GM21526 (cell line): ENCODE measurements around the gene ZNF511.
"Not testable (repeated sequence)": the region's sequence is repeated elsewhere in the genome, so short reads cannot be mapped to it uniquely, and the experiment has no call there.

ENCODE experiments used
- ATAC-seq: cut with Tn5 transposase; IDR thresholded peaks from one replicate; pipeline ENCODE4 v1.9.1; 2021; ENCODE audit warnings: moderate library complexity; ENCODE audit not compliant: unreplicated experiment, low FRiP score

ZNF511 gene, protein sequence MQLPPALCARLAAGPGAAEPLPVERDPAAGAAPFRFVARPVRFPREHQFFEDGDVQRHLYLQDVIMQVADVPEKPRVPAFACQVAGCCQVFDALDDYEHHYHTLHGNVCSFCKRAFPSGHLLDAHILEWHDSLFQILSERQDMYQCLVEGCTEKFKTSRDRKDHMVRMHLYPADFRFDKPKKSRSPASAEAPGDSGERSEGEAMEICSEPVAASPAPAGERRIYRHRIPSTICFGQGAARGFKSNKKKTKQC

DNA sequence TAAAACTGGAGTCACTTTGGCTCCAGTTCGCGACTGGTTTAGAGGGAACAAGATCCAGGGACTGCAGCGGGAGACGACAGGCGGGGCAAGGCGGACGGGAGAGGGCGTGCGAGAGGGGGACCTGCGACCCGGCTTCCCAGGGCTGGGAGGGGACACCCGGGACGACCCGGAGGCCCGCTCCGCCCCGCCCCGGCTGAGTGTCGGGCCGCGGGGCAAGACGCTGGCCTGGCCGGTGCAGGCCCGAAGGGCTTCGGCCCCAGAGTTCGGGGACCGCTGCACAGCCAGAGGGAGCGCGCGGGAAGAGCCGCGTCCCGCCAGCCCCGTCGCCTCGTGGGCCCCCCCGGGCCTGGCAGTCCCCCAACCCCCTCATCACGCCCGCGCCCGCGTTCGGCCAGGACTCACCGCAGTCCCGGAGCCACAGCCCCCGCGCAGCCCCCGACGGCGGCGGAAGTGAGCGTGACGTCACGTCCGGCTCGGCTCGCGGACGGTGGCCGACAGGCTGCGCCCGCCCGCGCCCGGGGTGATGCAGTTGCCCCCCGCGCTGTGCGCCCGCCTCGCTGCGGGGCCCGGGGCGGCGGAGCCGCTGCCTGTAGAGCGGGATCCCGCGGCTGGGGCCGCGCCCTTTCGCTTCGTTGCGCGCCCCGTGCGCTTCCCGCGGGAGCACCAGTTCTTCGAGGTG, at the start of gene ZNF511, which contains the start of gene TUBGCP2:
Gene ZNF511 (plus strand): TSS at position 494 of the 679 bp plus-strand sequence. CDS start 30 bp downstream, at position 524.
Gene TUBGCP2 (minus strand): TSS at position 452 of the 679 bp plus-strand sequence. CDS start 5,931 bp downstream, outside the sequence.
- peak; percentile 69 for ATAC-seq

DNA sequence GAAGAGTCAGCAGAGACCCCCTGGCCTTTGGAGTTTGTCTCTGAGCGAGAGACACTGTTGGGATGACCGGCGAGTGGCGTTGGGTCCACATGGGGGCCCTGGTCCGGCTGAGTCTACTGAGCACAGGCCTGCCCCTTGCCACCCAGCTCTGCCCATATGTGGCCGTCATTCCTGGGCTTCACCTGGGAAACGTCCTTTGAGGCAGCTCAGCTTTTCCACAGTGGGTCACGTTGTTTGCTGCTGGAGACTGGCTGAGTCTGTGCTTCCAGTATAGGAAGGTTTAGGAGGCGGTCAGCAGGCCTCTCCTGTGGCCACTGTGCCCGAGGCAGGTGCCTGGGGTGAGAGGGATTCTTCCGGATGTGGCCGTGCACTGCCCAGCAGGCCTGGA, 49.1 kb upstream of the ZNF511 start:
- ATAC-seq = no peak

DNA sequence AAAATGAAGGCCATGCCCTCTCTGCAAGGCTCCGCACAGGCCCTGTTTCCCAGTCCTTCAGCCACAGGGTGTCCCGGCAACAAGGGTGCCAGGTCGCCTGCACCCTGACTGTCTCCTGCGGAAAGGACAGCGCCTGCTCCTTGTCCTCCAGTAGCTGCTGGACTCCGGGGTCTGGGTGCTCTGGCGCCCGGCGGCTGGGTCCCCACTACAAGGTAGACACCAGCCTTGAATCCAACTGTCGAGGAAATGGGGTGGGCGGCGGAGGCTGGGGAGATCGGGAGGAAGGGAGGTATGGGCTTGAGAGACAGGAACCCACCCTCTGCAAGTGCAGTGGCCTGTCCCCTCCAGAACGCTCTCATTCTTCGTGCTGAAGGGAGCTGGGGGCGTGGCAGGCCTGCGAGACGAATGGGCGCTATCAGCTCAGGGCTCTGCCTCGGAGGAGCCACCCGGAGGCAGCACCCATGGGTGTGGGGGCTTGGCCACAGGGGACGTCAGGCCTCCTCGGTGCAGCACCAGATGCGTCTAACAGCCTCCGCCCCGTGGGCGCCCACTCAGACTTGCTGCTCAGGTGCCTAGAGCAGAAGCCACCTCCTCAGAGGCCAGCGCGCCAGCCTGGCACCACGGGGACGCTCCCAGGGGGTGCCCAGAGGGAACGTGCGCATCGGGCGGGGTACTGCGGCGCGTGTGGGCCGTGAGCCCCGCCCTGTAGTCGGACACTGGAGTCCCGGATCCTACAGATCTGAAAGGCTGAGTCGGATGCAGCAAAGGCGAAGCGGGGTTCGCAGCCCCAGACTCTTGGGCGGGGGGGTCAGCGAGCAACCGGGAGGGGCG, 47.6 kb upstream of the ZNF511 start:
- peak; percentile 54 for ATAC-seq

DNA sequence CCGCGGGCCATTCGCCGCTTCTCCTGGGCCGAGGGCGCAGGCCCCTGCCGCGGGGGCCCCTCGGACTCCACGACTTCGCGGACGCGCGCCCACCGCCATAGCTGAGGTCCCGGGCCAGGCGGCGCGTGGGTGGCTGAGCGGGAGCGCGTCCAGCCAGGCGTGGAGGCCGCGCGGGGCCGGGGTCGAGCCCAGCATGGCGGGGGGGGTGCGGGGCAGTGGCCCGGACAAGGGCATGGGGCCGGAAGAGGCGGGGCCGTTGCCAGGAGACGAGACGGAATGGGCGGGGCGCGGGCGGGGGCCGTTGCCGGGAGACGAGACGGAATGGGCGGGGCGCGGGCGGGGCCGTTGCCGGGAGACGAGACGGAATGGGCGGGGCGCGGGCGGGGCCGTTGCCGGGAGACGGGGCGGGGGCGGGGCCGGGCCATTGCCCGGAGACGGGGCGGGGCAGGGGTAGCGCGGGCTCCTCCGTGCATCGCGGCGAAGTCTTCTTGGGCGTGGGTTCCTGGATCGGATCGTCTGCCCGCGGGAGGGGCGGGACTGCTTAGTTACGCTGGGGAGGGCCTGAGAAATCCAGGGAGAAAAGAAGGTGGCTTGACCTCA, 46.9 kb upstream of the ZNF511 start:
- peak; percentile 42 for ATAC-seq

DNA sequence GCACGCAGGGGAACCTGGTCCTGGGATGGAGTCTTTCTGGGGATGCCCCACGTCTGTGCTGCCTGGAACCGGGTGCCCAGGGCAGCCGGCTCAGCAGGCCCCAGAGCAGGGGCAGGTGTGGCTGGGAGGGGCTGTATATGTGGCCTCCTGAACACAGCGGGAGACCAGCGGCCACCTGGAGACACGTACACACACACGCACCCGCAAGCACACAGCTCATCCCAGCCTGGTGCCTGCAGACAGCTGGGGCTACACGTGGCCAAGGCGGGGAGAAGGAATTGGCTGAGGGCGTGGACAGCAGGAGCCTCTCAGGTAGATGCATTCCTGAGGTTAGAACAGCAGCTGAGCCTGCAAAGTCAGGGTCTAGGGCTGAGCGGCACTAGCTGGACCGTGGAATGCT, 46.0 kb upstream of the ZNF511 start:
- no peak for ATAC-seq

DNA sequence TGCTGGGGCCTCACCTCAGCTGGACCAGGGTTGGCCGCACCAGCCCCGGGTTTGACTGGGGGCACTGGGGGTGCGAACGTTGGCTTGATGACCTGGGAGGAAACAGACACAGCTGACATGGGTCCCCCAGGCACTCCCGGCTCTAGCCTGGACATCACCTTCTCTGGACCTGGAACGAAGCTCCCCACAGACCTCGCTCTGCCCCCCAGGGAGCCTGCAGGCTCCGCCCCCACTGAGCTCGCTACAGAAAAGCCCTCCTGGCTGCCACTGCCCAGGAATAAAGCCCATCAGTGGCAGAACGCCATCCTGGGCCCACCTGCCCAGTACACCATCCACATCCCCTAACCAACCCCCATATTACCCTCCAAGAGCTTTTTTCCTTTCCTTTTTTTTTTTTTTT, 45.0 kb upstream of the ZNF511 start:
- no peak for ATAC-seq

DNA sequence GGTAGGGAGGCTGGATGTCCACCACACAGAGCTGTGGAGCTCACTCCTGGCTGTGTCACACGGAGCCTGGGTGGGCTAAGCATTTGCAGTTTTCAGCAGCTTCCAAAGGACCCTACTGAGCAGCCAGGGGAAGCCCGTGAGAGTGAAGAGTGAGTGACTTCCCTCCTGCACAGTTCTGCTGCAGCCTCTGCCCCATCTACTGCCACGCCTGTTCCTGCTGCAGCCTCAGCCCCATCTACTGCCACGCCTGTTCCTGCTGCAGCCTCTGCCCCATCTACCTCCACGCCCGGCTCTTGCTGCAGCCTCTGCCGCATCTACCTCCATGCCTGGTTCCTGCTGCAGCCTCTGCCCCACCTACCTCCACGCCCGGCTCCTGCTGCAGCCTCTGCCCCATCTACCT, 44.3 kb upstream of the ZNF511 start:
- no peak for ATAC-seq

DNA sequence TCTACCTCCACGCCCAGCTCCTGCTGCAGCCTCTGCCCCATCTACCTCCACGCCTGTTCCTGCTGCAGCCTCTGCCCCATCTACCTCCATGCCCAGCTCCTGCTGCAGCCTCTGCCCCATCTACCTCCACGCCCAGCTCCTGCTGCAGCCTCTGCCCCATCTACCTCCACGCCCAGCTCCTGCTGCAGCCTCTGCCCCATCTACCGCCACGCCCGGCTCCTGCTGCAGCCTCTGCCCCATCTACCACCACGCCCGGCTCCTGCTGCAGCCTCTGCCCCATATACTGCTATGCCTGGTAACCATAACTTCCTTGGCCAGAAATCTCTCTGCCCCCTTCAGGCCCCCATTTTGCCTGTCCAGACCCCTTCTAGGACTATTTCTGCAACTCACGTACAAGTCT, 43.7 kb upstream of the ZNF511 start:
- ATAC-seq = not testable (repeated sequence)

DNA sequence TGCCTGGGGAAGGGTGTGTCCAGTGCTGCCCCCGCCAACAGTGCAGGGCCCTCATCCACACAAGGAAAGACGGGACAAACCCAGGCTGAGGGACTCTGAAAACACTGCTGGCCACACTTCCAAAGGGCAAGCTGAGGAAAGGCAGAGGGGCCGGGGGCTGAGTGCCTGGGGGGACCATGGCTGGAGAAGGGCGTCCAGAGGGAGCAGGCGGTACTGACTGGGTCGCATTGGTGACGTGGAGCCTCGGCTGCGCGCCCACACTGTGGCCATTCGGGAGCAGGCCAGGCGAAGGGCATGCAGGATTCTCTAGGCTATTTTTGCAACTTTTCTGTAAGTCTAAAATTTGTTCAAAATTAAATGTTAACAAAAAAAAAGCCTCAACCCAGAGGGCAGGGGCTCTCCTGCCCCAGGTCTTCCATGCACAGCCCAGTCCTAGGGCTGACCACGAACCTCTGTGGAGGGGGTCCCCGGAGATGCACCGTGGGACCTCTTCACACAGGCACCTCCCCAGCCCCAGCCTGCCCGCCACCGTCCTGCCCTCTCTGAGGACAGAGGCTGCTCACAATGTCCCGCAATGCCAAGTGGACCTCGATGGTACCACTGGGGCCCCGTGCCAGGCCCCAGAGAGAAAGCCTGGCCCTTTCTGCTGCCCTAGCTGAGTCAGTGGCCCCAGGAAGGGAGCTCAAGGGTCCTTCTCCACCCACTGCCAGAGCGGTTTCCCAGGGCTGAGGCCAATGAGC, 42.5 kb upstream of the ZNF511 start:
- ATAC-seq = no peak

DNA sequence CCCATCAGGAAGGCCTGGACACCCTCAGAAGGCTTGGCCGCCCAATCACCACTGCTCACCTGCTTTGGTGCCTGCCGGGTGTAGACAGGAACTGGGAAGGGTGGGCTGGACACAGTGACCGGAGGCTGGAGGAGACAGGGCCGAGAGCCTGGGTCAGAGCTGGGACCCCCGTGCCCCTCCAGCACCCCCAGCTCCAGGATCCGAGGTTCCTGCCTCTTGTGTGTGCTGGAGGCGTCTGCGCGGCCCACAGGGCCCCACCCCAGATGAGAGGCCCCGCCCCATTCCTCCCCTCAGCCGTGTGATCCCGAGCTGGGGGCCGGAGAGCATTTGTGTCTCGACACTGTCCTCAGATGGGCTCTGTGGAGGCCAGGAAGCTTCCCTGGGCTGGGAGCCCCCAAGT, 41.4 kb upstream of the ZNF511 start:
- ATAC-seq = no peak

DNA sequence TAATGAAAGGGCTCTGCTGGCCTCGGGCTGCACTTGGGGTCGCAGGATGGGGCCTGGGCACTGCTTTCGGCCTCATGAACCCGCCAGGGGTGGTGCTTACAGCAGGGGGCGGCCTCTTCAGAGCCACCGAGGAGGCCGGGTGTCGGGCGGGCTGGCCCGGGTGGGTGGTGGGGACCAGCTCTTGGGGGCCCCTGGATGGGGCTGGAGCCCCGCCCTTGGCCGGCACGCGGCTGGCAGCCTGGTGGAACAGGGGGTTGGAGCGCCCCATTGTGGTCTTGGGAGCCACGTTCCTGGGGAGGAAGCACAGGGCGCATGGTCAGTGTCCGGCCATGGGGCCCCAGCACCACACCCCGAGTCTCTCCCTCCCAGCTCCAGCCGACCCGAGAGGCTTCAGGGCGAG, 40.9 kb upstream of the ZNF511 start:
- ATAC-seq = no peak

DNA sequence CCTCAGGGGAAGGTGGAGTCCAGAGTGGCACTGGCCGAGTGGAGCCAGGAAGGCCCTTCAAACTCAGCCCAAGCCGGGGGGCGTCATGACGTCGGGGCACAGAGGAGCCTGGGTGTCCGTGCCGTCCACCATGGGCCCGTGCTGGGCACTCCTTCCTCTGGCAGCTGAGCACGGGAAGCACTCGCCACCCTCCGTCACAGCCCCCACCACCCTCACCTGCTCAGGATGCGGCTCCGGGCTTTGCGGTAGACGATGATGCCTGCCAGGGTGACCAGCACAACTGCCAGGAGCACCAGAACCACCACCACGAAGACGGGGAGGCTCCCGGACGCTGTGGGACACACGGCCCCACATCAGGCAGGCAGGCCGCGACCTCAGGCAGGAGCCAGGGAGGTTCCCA, 40.2 kb upstream of the ZNF511 start:
- no peak for ATAC-seq

DNA sequence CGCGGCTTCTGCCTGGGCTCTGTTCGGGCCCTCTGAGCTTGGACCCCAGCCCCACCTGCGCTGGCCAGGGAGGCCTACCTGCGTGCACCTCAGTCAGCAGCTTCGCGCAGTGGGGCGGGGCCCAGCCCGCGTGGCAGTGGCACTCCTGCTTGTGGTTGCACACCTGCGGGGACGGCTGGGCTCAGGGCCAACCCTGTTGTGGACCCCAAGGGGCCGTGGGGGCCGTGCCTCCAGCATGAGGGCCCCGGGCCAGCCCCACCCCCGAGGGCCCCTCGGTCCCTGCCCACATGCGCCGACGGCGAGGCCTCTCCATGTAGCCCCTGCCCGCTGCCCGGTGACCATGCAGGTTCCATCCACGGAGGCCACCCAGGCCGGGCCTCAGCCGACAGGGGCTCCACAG, 39.3 kb upstream of the ZNF511 start:
- ATAC-seq = no peak

DNA sequence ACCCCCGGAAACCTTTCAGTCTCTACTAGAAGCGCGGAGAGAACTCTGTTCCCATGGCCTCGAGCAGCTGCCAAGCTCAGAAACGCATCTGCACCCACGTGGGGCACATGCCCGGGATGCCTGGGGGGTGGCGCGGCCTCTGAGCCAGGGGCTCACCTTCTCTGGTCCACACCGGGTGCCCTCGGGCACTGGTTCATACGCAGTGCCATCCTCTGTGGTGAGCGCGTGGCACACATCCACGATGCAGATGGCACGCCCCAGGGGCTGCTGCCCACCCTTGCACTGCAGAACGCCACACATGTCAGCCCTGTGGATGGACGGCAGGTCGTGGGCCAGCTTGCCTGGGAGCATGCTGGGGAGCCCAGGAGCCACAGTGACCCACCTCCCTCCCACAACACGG, 38.5 kb upstream of the ZNF511 start:
- ATAC-seq = no peak

DNA sequence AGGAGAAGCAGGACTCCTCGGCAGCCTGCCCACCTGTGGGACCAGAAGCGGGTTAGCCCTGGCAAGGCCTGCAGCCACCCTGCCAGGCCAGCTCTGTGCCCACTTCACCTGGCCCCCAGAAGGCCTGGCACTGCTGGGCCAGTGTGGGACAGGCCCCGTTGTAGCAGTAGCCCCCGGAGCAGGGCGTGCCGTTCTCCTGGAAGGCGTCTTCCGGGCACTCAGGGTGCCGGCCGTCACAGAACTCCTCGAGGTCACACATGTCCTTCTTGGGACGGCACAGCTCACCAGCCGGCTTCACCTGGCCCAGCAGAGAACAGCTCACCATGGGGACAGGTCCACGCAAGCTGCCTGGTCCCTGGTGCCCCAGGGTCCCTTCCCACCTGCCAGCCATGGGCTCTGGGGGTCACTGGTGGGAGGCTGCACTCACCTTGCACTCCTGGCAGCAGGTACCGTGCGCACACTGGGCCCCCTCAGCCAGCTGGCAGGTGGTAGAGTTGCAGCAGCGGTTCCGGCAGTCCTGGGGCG, 37.9 kb upstream of the ZNF511 start:
- ATAC-seq = no peak

DNA sequence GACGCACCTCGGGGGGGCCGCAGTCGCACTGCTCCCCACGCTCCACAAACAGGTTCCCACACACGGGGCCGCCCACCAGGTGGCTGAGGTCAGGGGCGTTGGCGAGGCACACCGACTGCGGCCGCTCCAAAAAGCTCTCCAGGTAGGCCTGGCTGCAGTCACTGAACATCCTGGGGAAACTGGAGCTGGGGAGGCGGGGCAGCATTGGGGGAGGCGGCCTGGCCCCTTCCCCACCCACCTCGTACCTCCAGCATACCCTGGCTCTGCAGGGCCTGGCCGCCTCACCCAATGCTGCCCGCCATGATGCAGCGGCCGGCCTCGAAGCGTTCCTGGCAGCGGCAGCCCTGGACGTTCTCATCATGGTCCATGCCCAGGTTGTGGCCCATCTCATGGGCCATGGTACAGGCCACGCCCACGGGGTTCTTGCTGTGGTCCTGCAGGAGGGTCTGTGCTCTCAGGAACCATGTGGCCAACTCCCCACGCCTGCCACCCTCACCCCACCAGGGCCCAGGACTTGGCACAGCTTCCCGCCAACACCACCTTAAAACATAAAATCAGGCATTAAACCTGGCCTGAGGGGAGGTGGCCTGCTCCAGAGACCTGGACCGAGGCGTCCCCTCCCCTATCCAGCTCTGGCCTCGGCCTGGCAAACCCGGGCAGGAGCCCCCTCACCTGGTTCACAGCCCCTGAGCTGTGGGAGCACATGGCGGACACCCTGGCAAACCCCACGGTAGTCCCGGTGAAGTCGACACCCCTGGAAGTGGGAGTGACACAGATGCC, 37.0 kb upstream of the ZNF511 start:
- no peak for ATAC-seq

DNA sequence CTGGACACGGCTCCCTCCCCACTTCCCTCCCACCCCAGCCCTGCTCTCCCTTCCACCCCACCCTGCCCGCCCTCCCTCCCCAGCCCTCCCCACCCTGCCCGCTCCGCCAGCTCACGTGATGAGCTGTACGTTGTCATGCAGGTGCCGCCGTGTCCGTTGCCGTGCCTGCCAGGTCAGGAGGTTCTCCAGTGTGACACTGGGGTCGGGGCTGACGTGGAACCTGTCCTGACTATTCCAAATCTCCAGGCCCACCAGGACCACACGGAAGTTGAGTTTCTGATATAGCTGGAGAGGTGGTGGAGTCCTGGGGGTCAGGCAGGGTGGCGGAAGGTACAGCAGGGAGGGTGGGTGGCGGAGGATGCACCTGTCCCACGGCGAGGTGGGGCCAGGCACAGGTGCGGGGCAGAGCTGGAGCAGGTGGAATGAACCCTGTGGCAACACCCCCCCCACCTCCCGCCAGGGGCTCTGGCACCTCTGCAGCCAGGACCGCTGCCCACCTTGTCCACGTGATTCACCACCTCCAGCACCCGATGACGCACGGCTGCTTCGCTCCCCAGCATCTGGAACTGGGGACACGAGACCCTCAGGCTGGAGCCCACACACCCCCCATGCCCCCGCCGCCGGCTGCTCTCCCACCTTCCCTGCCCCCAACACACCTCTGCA, 36.3 kb upstream of the ZNF511 start:
- no peak for ATAC-seq

DNA sequence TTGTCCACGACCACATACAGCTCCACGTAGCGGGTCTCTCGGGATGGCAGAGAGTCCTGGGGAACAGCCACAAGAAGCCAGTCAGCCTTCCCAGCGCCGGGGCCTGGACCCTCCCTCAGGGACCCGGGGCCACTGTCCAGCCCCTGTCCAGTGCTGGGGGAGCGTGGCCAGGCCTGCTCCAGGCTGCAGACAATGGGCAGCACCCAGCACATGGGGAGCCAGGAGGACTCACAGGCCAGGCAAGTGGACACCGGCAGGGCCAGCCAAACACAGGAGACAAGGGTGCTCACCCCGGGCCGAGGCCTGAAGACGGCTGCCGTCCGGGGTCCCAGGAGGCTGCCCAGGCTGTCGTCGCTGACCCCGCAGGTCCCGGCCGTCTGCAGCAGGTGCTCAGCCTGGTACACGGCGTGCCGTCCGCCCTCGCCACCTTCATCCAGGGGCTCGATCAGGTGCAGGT, 35.7 kb upstream of the ZNF511 start:
- no peak for ATAC-seq
